ENCODE results near the gene SPAG16.

Gene SPAG16

GRCh38 chr2:214358506-214358905 lies 1074.2 kb downstream of the SPAG16 start:
- TF ChIP-seq USF1 (IDR thresholded peaks at IDR 0.05) = no peak
- TF ChIP-seq NFIC (IDR thresholded peaks at IDR 0.05) = no peak
- no peak for TF ChIP-seq YY1 (IDR thresholded peaks at IDR 0.05; ENCODE audit: low read depth)
- no peak for TF ChIP-seq CREB1 (IDR thresholded peaks at IDR 0.05; ENCODE audit: low read depth)
- no peak for TF ChIP-seq ZBTB7A (IDR thresholded peaks at IDR 0.05; ENCODE audit: low read depth)
- TF ChIP-seq TEAD4 (IDR thresholded peaks at IDR 0.05) = no peak
- TF ChIP-seq REST (IDR thresholded peaks at IDR 0.05; ENCODE audit: low read depth) = no peak
- TF ChIP-seq CEBPB (IDR thresholded peaks at IDR 0.05) = no peak
- TF ChIP-seq FOXM1 (IDR thresholded peaks at IDR 0.05; ENCODE audit: borderline replicate concordance, low read depth) = no peak
- TF ChIP-seq RAD21 (IDR thresholded peaks at IDR 0.05; ENCODE audit: low read depth) = no peak
- TF ChIP-seq TCF12 (IDR thresholded peaks at IDR 0.05; ENCODE audit: low read depth) = no peak
- no peak for TF ChIP-seq EP300 (IDR thresholded peaks at IDR 0.05; ENCODE audit: borderline replicate concordance)
- no peak for TF ChIP-seq MAX (IDR thresholded peaks at IDR 0.05)

GRCh38 chr2:214361116-214361515 lies 1076.9 kb downstream of the SPAG16 start:
- TF ChIP-seq TEAD4 (IDR thresholded peaks at IDR 0.05) = no peak
- peak; percentile 45 for TF ChIP-seq CEBPB (IDR thresholded peaks at IDR 0.05)

- no peak for TF ChIP-seq YY1 (IDR thresholded peaks at IDR 0.05; ENCODE audit: low read depth)
- no peak for TF ChIP-seq ZBTB7A (IDR thresholded peaks at IDR 0.05; ENCODE audit: low read depth)
- no peak for TF ChIP-seq TAF1 (IDR thresholded peaks at IDR 0.05; ENCODE audit: low read depth)
- TF ChIP-seq EGR1 (IDR thresholded peaks at IDR 0.05) = no peak
- TF ChIP-seq TEAD4 (IDR thresholded peaks at IDR 0.05) = no peak
- TF ChIP-seq MAX (IDR thresholded peaks at IDR 0.05) = no peak
- no peak for TF ChIP-seq FOXM1 (IDR thresholded peaks at IDR 0.05; ENCODE audit: borderline replicate concordance, low read depth)
- TF ChIP-seq NFIC (IDR thresholded peaks at IDR 0.05) = no peak
- TF ChIP-seq USF1 (IDR thresholded peaks at IDR 0.05) = no peak
- TF ChIP-seq REST (IDR thresholded peaks at IDR 0.05; ENCODE audit: low read depth) = no peak
- no peak for TF ChIP-seq TCF12 (IDR thresholded peaks at IDR 0.05; ENCODE audit: low read depth)
- TF ChIP-seq EP300 (IDR thresholded peaks at IDR 0.05; ENCODE audit: borderline replicate concordance) = no peak
- TF ChIP-seq CEBPB (IDR thresholded peaks at IDR 0.05) = no peak
- TF ChIP-seq RAD21 (IDR thresholded peaks at IDR 0.05; ENCODE audit: low read depth) = no peak
- no peak for TF ChIP-seq CREB1 (IDR thresholded peaks at IDR 0.05; ENCODE audit: low read depth)
Observed at GRCh38 chr2:214365549-214365948, 1081.3 kb downstream of the SPAG16 start.

GRCh38 chr2:214367171-214367570 lies 1082.9 kb downstream of the SPAG16 start:
- TF ChIP-seq MAX (IDR thresholded peaks at IDR 0.05) (no peak), EP300 (IDR thresholded peaks at IDR 0.05; ENCODE audit: borderline replicate concordance) (no peak), TAF1 (IDR thresholded peaks at IDR 0.05; ENCODE audit: low read depth) (no peak), TCF12 (IDR thresholded peaks at IDR 0.05; ENCODE audit: low read depth) (no peak), NFIC (IDR thresholded peaks at IDR 0.05) (no peak), USF1 (IDR thresholded peaks at IDR 0.05) (no peak), FOXM1 (IDR thresholded peaks at IDR 0.05; ENCODE audit: borderline replicate concordance, low read depth) (no peak), ZBTB7A (IDR thresholded peaks at IDR 0.05; ENCODE audit: low read depth) (no peak), RAD21 (IDR thresholded peaks at IDR 0.05; ENCODE audit: low read depth) (no peak), REST (IDR thresholded peaks at IDR 0.05; ENCODE audit: low read depth) (no peak), YY1 (IDR thresholded peaks at IDR 0.05; ENCODE audit: low read depth) (no peak), TEAD4 (IDR thresholded peaks at IDR 0.05) (no peak), CREB1 (IDR thresholded peaks at IDR 0.05; ENCODE audit: low read depth) (no peak), CEBPB (IDR thresholded peaks at IDR 0.05) (no peak), EGR1 (IDR thresholded peaks at IDR 0.05) (no peak)

Measured in Ishikawa (cell line).